HL-60 (cell line): Measurements from ENCODE around the gene SSBP1.

Experiments
- DNase-seq, 2 experiments: peaks; one replicate each; pipeline ENCODE4 v3.0.0-alpha.2; 2010 to 2020; ENCODE audit warnings: low read depth in 1 of 2, low spot score in 1 of 2
- H3K27ac ChIP-seq: fragments of 250-450 bp; sonication (Bioruptor Pico); replicated peaks from 2 replicates; pipeline ENCODE4 v1.5.1; 2020; ENCODE audit warnings: mild to moderate bottlenecking, moderate library complexity
- H3K27me3 ChIP-seq: fragments of 250-450 bp; sonication (Bioruptor Pico); 2 replicates; pipeline ENCODE4 v1.5.1; 2021; ENCODE audit warnings: mild to moderate bottlenecking, moderate library complexity; ENCODE audit not compliant: insufficient read depth, poor library complexity, severe bottlenecking
- H3K4me3 ChIP-seq: replicated peaks from 2 replicates; pipeline ENCODE4 v1.5.1; 2011; ENCODE audit warnings: mild to moderate bottlenecking, control low read depth, low read length; ENCODE audit not compliant: insufficient read depth
- GABPA ChIP-seq: IDR thresholded peaks from 2 replicates; pipeline ENCODE4 v1.6.1; 2012; ENCODE audit warnings: low read depth
- POLR2AphosphoS5 ChIP-seq: IDR thresholded peaks from 2 replicates; pipeline ENCODE4 v1.6.1; 2012; ENCODE audit warnings: low read depth
- REST ChIP-seq: IDR thresholded peaks from 2 replicates; pipeline ENCODE4 v1.6.1; 2012; ENCODE audit warnings: low read depth; ENCODE audit not compliant: insufficient replicate concordance
- SPI1 ChIP-seq: IDR thresholded peaks from 2 replicates; pipeline ENCODE4 v1.6.1; 2012; ENCODE audit warnings: low read depth, mild to moderate bottlenecking, borderline replicate concordance
- TF ChIP-seq, protein P1 (sequence below): IDR thresholded peaks from one replicate; pipeline ENCODE4 v1.5.1; 2011; ENCODE audit warnings: low read length, control low read depth, inconsistent platforms; ENCODE audit not compliant: insufficient read depth

SSBP1 gene

GRCh38 chr7:141715794-141716689 lies 22.1 kb upstream of the SSBP1 start:
- TF ChIP-seq SPI1 (no peak), REST (peak; percentile 87)
- Histone ChIP-seq H3K27ac (no peak overlapping the region), H3K27me3 (no peaks in the 10 kb centered on the region), H3K4me3 (no peak overlapping the region)
- DNase-seq: no peak

DNA sequence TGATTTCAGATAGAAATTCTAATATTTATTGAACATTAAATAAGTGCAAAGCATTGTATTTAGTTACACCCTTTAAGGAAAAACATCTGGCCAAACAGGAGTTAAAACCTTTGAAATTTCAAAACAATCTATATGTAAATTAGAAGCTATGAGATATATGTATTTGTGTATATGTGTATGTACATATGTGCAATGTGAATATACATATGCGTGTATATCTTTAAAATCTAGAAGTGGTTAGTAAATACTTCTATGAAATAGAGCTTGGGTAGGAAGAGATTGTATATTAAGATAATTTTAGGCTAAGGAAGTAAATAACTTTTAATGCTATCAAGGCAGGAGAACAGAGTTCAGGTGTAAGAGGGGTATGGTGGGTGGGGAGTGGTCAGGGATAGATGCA lies 20.7 kb upstream of the SSBP1 start:
- no peak for DNase-seq
- Histone ChIP-seq H3K27me3 (no peaks in the 10 kb centered on the region), H3K27ac (no peak overlapping the region), H3K4me3 (no peak overlapping the region)
- TF ChIP-seq GABPA (no peak), REST (no peak), SPI1 (no peak), POLR2AphosphoS5 (no peak)
- TF ChIP-seq, protein P1, sequence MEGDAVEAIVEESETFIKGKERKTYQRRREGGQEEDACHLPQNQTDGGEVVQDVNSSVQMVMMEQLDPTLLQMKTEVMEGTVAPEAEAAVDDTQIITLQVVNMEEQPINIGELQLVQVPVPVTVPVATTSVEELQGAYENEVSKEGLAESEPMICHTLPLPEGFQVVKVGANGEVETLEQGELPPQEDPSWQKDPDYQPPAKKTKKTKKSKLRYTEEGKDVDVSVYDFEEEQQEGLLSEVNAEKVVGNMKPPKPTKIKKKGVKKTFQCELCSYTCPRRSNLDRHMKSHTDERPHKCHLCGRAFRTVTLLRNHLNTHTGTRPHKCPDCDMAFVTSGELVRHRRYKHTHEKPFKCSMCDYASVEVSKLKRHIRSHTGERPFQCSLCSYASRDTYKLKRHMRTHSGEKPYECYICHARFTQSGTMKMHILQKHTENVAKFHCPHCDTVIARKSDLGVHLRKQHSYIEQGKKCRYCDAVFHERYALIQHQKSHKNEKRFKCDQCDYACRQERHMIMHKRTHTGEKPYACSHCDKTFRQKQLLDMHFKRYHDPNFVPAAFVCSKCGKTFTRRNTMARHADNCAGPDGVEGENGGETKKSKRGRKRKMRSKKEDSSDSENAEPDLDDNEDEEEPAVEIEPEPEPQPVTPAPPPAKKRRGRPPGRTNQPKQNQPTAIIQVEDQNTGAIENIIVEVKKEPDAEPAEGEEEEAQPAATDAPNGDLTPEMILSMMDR: no peak

- H3K4me3 ChIP-seq: no peak overlapping the region
- no peak for DNase-seq
- no peak for TF ChIP-seq REST
- TF ChIP-seq, protein P1: no peak
- no peak for TF ChIP-seq GABPA
- no peak for TF ChIP-seq SPI1
- no peak for TF ChIP-seq POLR2AphosphoS5
- no peak overlapping the region for H3K27ac ChIP-seq
- H3K27me3 ChIP-seq: no peaks in the 10 kb centered on the region
These were observed 15.6 kb upstream of the SSBP1 start for GRCh38 chr7:141722529-141722928.
